ENCODE measurements around the gene BOLL.

DNA sequence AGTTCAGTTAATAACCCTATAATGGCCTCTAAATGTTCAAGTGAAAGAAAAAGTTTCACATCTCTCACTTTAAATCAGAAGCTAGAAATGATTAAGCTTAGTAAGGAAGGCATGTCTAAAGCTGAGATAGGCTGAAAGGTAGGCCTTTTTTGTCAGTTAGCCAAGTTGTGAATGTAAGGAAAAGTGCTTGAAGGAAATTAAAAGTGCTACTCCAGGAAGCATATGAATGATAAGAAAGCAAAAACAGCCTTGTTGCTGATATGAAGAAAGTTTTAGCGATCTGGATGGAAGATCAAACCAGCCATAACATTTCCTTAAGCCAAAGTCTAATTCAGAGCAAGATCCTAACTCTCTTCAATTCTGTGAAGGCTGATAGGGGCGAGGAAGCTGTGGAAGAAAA is 29.4 kb upstream of the BOLL start:
- TF ChIP-seq, protein P1, sequence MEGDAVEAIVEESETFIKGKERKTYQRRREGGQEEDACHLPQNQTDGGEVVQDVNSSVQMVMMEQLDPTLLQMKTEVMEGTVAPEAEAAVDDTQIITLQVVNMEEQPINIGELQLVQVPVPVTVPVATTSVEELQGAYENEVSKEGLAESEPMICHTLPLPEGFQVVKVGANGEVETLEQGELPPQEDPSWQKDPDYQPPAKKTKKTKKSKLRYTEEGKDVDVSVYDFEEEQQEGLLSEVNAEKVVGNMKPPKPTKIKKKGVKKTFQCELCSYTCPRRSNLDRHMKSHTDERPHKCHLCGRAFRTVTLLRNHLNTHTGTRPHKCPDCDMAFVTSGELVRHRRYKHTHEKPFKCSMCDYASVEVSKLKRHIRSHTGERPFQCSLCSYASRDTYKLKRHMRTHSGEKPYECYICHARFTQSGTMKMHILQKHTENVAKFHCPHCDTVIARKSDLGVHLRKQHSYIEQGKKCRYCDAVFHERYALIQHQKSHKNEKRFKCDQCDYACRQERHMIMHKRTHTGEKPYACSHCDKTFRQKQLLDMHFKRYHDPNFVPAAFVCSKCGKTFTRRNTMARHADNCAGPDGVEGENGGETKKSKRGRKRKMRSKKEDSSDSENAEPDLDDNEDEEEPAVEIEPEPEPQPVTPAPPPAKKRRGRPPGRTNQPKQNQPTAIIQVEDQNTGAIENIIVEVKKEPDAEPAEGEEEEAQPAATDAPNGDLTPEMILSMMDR (IDR thresholded peaks at IDR 0.05): no peak
- no peak for TF ChIP-seq POLR2A (IDR thresholded peaks at IDR 0.05)
